ENCODE data around the gene ZSCAN5A.

DNA sequence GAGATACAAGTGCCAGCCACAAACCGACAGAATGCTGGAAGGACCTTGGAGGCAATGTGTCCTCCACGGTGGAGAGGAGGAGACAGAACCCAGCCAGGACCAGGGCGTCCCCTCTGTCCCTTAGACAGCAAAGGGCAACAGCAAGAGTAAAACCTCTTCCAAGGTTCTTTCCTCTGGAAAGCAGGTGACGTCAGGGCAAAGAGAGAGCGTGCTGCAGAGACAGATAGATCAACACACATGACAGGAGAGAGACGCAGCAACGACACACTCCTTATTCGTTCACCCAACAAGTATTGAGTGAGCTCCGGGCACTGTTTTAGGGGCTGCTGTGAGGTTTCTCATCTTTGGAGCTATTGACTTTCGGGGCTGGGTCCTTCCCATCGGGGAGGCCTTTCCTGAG lies 140.1 kb downstream of the ZSCAN5A start:
- TF ChIP-seq, protein P1, sequence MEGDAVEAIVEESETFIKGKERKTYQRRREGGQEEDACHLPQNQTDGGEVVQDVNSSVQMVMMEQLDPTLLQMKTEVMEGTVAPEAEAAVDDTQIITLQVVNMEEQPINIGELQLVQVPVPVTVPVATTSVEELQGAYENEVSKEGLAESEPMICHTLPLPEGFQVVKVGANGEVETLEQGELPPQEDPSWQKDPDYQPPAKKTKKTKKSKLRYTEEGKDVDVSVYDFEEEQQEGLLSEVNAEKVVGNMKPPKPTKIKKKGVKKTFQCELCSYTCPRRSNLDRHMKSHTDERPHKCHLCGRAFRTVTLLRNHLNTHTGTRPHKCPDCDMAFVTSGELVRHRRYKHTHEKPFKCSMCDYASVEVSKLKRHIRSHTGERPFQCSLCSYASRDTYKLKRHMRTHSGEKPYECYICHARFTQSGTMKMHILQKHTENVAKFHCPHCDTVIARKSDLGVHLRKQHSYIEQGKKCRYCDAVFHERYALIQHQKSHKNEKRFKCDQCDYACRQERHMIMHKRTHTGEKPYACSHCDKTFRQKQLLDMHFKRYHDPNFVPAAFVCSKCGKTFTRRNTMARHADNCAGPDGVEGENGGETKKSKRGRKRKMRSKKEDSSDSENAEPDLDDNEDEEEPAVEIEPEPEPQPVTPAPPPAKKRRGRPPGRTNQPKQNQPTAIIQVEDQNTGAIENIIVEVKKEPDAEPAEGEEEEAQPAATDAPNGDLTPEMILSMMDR (IDR thresholded peaks at IDR 0.05 in 4 of 5, conservative IDR thresholded peaks at IDR 0.05 in 1 of 5): no peak
- TF ChIP-seq POLR2A (IDR thresholded peaks at IDR 0.05): no peak
